ENCODE measurements around the gene IGSF23.

- TF ChIP-seq CTCF (IDR thresholded peaks at IDR 0.05): no peak
- no peak for TF ChIP-seq POLR2A (IDR thresholded peaks at IDR 0.05)
Measured at GRCh38 chr19:44677019-44677811, 63.9 kb downstream of the IGSF23 start.

Measured in stomach (tissue), 4 donors.